PFSK-1 (cell line): Measurements from ENCODE around the gene RASA3.

Experiments used
- FOXP2 ChIP-seq: optimal IDR thresholded peaks from 2 replicates; pipeline ENCODE3; 2011; ENCODE audit warnings: borderline replicate concordance, control low read depth, inconsistent platforms; ENCODE audit not compliant: insufficient read depth; ENCODE audit errors: extremely low read length, extremely low read depth
- POLR2AphosphoS5 ChIP-seq: IDR thresholded peaks from 2 replicates; pipeline ENCODE4 v1.6.1; 2012; ENCODE audit warnings: low read depth, mild to moderate bottlenecking, control low read depth, low read length, moderate library complexity
- REST ChIP-seq, 2 experiments: IDR thresholded peaks; 2 replicates each; pipeline versions ENCODE4 v1.6.1 to v1.8.0; 2011 to 2012; ENCODE audit warnings: low read depth in 2 of 2, low read length in 2 of 2, control low read depth in 1 of 2, inconsistent platforms in 1 of 2, mild to moderate bottlenecking in 1 of 2, moderate library complexity in 1 of 2; ENCODE audit not compliant: insufficient read depth in 1 of 2
- SIN3A ChIP-seq: IDR thresholded peaks from 2 replicates; pipeline ENCODE4 v1.6.1; 2012; ENCODE audit warnings: mild to moderate bottlenecking, low read length, moderate library complexity, borderline replicate concordance; ENCODE audit not compliant: insufficient read depth
- TAF1 ChIP-seq: IDR thresholded peaks from 2 replicates; pipeline ENCODE4 v1.6.1; 2012; ENCODE audit warnings: low read length, control low read depth, borderline replicate concordance; ENCODE audit not compliant: insufficient read depth

RASA3 gene

GRCh38 chr13:114140906-114141250, 8.5 kb upstream of the RASA3 start:
- TF ChIP-seq SIN3A (no peak), POLR2AphosphoS5 (no peak), TAF1 (no peak), REST (IDR thresholded peaks at IDR 0.05; ENCODE audit: insufficient read depth in 1 of 2, low read depth in 2 of 2, low read length in 2 of 2) (no peak), FOXP2 (no peak)

- TF ChIP-seq REST (IDR thresholded peaks at IDR 0.05; ENCODE audit: insufficient read depth in 1 of 2, low read depth in 2 of 2, low read length in 2 of 2), result no peak
- no peak for TF ChIP-seq POLR2AphosphoS5
- no peak for TF ChIP-seq SIN3A
- no peak for TF ChIP-seq FOXP2
- TF ChIP-seq TAF1, result no peak
Measured at GRCh38 chr13:114140131-114140905, 7.9 kb upstream of the RASA3 start.

- TF ChIP-seq POLR2AphosphoS5, result no peak
- no peak for TF ChIP-seq FOXP2
- TF ChIP-seq TAF1, result no peak
- no peak for TF ChIP-seq REST (IDR thresholded peaks at IDR 0.05; ENCODE audit: insufficient read depth in 1 of 2, low read depth in 2 of 2, low read length in 2 of 2)
- TF ChIP-seq SIN3A, result no peak
Measured at GRCh38 chr13:114136576-114136975, 4.2 kb upstream of the RASA3 start.

- TF ChIP-seq POLR2AphosphoS5 (no peak), SIN3A (no peak), REST (IDR thresholded peaks at IDR 0.05; ENCODE audit: insufficient read depth in 1 of 2, low read depth in 2 of 2, low read length in 2 of 2) (no peak), TAF1 (no peak), FOXP2 (no peak)
Measured at GRCh38 chr13:114135731-114136171, 3.3 kb upstream of the RASA3 start.
